H1 (cell line): ENCODE data around the gene TJP2. TPM values are rescaled to one million over a fixed set of nuclear protein-coding genes. Genes with fewer than 3 reads are reported as not detected.
A peak's percentile ranks its signal among the peaks of the same experiment; 100 is the strongest.

Source experiments
- CTCF ChIA-PET: fragments of 300-600 bp; sonication (Branson Sonifier 250); formaldehyde crosslinking; loops from one replicate; lab custom pipeline; 2021; ENCODE audit not compliant: partially characterized antibody; lab: Charles Lee
- POLR2A ChIA-PET: fragments of 300-600 bp; sonication (Branson Sonifier 250); formaldehyde crosslinking; loops from one replicate; lab custom pipeline; 2021; ENCODE audit warnings: inconsistent platforms; ENCODE audit not compliant: partially characterized antibody; lab: Charles Lee
- DNase-seq, 2 experiments: peaks; one replicate each; pipeline versions ENCODE4 v3.0.0 to v3.0.0-alpha.2; 2010 to 2022; ENCODE audit warnings: low spot score in 2 of 2, low read depth in 1 of 2, mixed read lengths in 1 of 2
- FAIRE-seq: peaks from 2 replicates; lab custom pipeline; 2011; peaks lifted over from hg19 to GRCh38; lab: Jason Lieb, UNC
- H2AFZ ChIP-seq: 2 replicates; pipeline ENCODE4 v1.8.1; 2012; ENCODE audit warnings: low read length, inconsistent platforms
- H2AK5ac ChIP-seq: 2 replicates; pipeline ENCODE4 v1.6.1; 2013; ENCODE audit warnings: low read depth, low read length
- H2BK120ac ChIP-seq: replicated peaks from 2 replicates; pipeline ENCODE3; 2013; ENCODE audit warnings: low read depth, low read length, inconsistent platforms
- H2BK12ac ChIP-seq: 2 replicates; pipeline ENCODE4 v1.6.1; 2013; ENCODE audit warnings: low read depth, low read length
- H2BK15ac ChIP-seq: 2 replicates; pipeline ENCODE4 v1.6.1; 2013; ENCODE audit warnings: low read length
- H2BK20ac ChIP-seq: 2 replicates; pipeline ENCODE4 v1.6.1; 2013; ENCODE audit warnings: low read length
- H2BK5ac ChIP-seq: 2 replicates; pipeline ENCODE4 v1.6.1; 2013; ENCODE audit warnings: low read depth, low read length
- H3K14ac ChIP-seq: 2 replicates; pipeline ENCODE4 v1.6.1; 2013; ENCODE audit warnings: inconsistent platforms; ENCODE audit not compliant: insufficient read length
- H3K18ac ChIP-seq: 2 replicates; pipeline ENCODE4 v1.6.1; 2013; ENCODE audit warnings: low read length; ENCODE audit errors: extremely low read depth
- H3K23ac ChIP-seq: 2 replicates; pipeline ENCODE4 v1.6.1; 2013; ENCODE audit warnings: inconsistent platforms; ENCODE audit not compliant: insufficient read length
- H3K23me2 ChIP-seq: 2 replicates; pipeline ENCODE4 v1.6.1; 2013; ENCODE audit warnings: low read depth, low read length
- H3K27ac ChIP-seq: 2 replicates; pipeline ENCODE4 v1.6.1; 2011; ENCODE audit warnings: low read depth, low read length, inconsistent platforms
- H3K27me3 ChIP-seq, 4 experiments: replicated peaks in 1 of 4; 1 replicate in 1 of 4; 2 replicates in 3 of 4; pipeline versions ENCODE4 v1.6.1 to v1.8.1; 2011 to 2013; ENCODE audit warnings: low read length in 3 of 4, mild to moderate bottlenecking in 3 of 4, inconsistent platforms in 2 of 4, mixed read lengths in 2 of 4, moderate library complexity in 1 of 4; ENCODE audit not compliant: control insufficient read depth in 3 of 4, insufficient read depth in 3 of 4; ENCODE audit errors: extremely low read depth in 1 of 4
- H3K36me3 ChIP-seq, 4 experiments: 2 replicates each; pipeline versions ENCODE4 v1.6.1 to v1.8.1; 2011 to 2013; ENCODE audit warnings: mild to moderate bottlenecking in 4 of 4, low read length in 3 of 4, moderate library complexity in 2 of 4, control low read depth in 1 of 4, inconsistent platforms in 1 of 4; ENCODE audit not compliant: insufficient read depth in 4 of 4, control insufficient read depth in 2 of 4
- H3K4ac ChIP-seq: replicated peaks from 2 replicates; pipeline ENCODE3; 2013; ENCODE audit warnings: low read length, low read depth, mixed read lengths, inconsistent platforms; ENCODE audit not compliant: insufficient read length
- H3K4me1 ChIP-seq, 4 experiments: replicated peaks in 1 of 4; 1 replicate in 1 of 4; 2 replicates in 3 of 4; pipeline versions ENCODE4 v1.6.1 to v1.8.1; 2011 to 2013; ENCODE audit warnings: low read length in 3 of 4, inconsistent platforms in 2 of 4, mixed read lengths in 1 of 4; ENCODE audit not compliant: insufficient read depth in 4 of 4, control insufficient read depth in 3 of 4
- H3K4me2 ChIP-seq, 2 experiments: 2 replicates each; pipeline versions ENCODE4 v1.6.1 to v1.8.1; 2011 to 2013; ENCODE audit warnings: low read depth in 2 of 2, low read length in 2 of 2, control low read depth in 1 of 2, inconsistent platforms in 1 of 2, mild to moderate bottlenecking in 1 of 2; ENCODE audit not compliant: insufficient read depth in 1 of 2
- H3K4me3 ChIP-seq, 4 experiments: fragments of 200-600, 300-600 bp in 1 of 4; sonication (generic), shearing (Covaris generic), sonication (Bioruptor Twin) in 1 of 4; 2 replicates each; pipeline versions ENCODE4 v1.5.1 to v1.8.1; 2011 to 2016; ENCODE audit warnings: low read length in 4 of 4, low read depth in 3 of 4, control low read depth in 2 of 4, inconsistent platforms in 2 of 4, mild to moderate bottlenecking in 2 of 4, mixed read lengths in 1 of 4, moderate library complexity in 1 of 4; ENCODE audit not compliant: insufficient read depth in 2 of 4; ENCODE audit errors: extremely low read depth in 1 of 4
- H3K56ac ChIP-seq: replicated peaks from 2 replicates; pipeline ENCODE3; 2013; ENCODE audit warnings: low read depth, mild to moderate bottlenecking, mixed read lengths, low read length, inconsistent platforms; ENCODE audit not compliant: insufficient read length
- H3K79me1 ChIP-seq: 2 replicates; pipeline ENCODE4 v1.6.1; 2013; ENCODE audit warnings: low read depth, low read length, control low read depth
- H3K79me2 ChIP-seq, 2 experiments: 2 replicates each; pipeline versions ENCODE4 v1.6.1 to v1.8.1; 2012 to 2013; ENCODE audit warnings: low read length in 2 of 2, mild to moderate bottlenecking in 2 of 2, inconsistent platforms in 1 of 2; ENCODE audit not compliant: insufficient read depth in 2 of 2, control insufficient read depth in 1 of 2
- H3K9ac ChIP-seq, 4 experiments: replicated peaks in 1 of 4; 1 replicate in 1 of 4; 2 replicates in 3 of 4; pipeline versions ENCODE4 v1.6.1 to v1.8.1; 2011 to 2013; ENCODE audit warnings: low read depth in 3 of 4, low read length in 3 of 4, control low read depth in 2 of 4, mild to moderate bottlenecking in 2 of 4, moderate library complexity in 2 of 4, inconsistent platforms in 1 of 4; ENCODE audit errors: extremely low read depth in 1 of 4
- H3K9me3 ChIP-seq, 2 experiments: 2 replicates each; pipeline versions ENCODE4 v1.6.1 to v1.8.1; 2012 to 2013; ENCODE audit warnings: mild to moderate bottlenecking in 2 of 2, moderate library complexity in 2 of 2, control low read depth in 1 of 2, inconsistent platforms in 1 of 2, low read depth in 1 of 2, low read length in 1 of 2, mixed read lengths in 1 of 2; ENCODE audit not compliant: insufficient read depth in 2 of 2
- H4K20me1 ChIP-seq, 2 experiments: replicated peaks in 1 of 2; 2 replicates each; pipeline versions ENCODE3 to v1.8.1; 2011 to 2013; ENCODE audit warnings: inconsistent platforms in 2 of 2, low read length in 2 of 2, mild to moderate bottlenecking in 1 of 2; ENCODE audit not compliant: insufficient read depth in 2 of 2, control insufficient read depth in 1 of 2
- H4K5ac ChIP-seq: 2 replicates; pipeline ENCODE4 v1.6.1; 2013; ENCODE audit warnings: low read length, low read depth, mixed read lengths, inconsistent platforms; ENCODE audit not compliant: insufficient read length
- H4K8ac ChIP-seq: 2 replicates; pipeline ENCODE4 v1.8.0; 2013; ENCODE audit warnings: mild to moderate bottlenecking, moderate library complexity, low read length, inconsistent platforms; ENCODE audit not compliant: insufficient read depth; ENCODE audit errors: extremely low read depth
- H4K91ac ChIP-seq: replicated peaks from 2 replicates; pipeline ENCODE3; 2013; ENCODE audit warnings: low read length, mixed read lengths, inconsistent platforms; ENCODE audit not compliant: insufficient read length
- ASH2L ChIP-seq: fragments of 200-600, 300-600 bp; sonication (generic); IDR thresholded peaks from one replicate; pipeline ENCODE4 v1.7.1; 2017; ENCODE audit warnings: low read length
- EGR1 ChIP-seq: IDR thresholded peaks from 2 replicates; pipeline ENCODE4 v1.6.1; 2011; ENCODE audit warnings: low read depth, low read length, borderline replicate concordance
- NANOG ChIP-seq: IDR thresholded peaks from 2 replicates; pipeline ENCODE4 v1.6.1; 2011; ENCODE audit warnings: low read length, low read depth, mild to moderate bottlenecking, inconsistent platforms; ENCODE audit not compliant: insufficient read depth, poor library complexity, severe bottlenecking
- POU5F1 ChIP-seq: IDR thresholded peaks from 2 replicates; pipeline ENCODE4 v1.6.1; 2011; ENCODE audit warnings: low read depth, mild to moderate bottlenecking, low read length, moderate library complexity
- RXRA ChIP-seq: IDR thresholded peaks from 2 replicates; pipeline ENCODE4 v1.6.1; 2011; ENCODE audit warnings: low read depth, mild to moderate bottlenecking, low read length, moderate library complexity; ENCODE audit not compliant: insufficient read depth
- WGBS, 2 experiments: shearing (Covaris generic) in 1 of 2; methylation state at CpG; one replicate each; pipeline versions ENCODE4 v1.1.6 to v1.1.7; 2013 to 2015; ENCODE audit warnings: low lambda C conversion rate in 2 of 2, mixed read lengths in 2 of 2, inconsistent platforms in 1 of 2, low coverage in 1 of 2, missing lambda C conversion rate in 1 of 2; ENCODE audit not compliant: insufficient replicate concordance in 2 of 2, insufficient coverage in 1 of 2, insufficient read length in 1 of 2; ENCODE audit errors: extremely low coverage in 1 of 2, missing lambda C conversion rate in 1 of 2; 5-methylcytosine and 5-hydroxymethylcytosine counted together
- polyA plus RNA-seq, 7 experiments: library from polyadenylated mRNA; depleted of rRNA in 3 of 7; stranded (reverse) in 5 of 7; unstranded in 2 of 7; fragments of >200 nt in 5 of 7; fragments of 200-250 nt in 2 of 7; gene quantifications; 1 replicate in 5 of 7; 2 replicates in 1 of 7; 4 replicates in 1 of 7; pipeline versions ENCODE4 v1.2.1 to v1.2.3, GENCODE V29; 2011 to 2013; ENCODE audit warnings: missing spikeins in 2 of 7, mixed read lengths in 2 of 7
- total RNA-seq: library from RNA; stranded (reverse); fragmentation: NEBNext Ultra II Directional; extraction: Animal tissue kit (Norgen Biotek cat#: 25700); gene quantifications from 2 replicates; pipeline ENCODE4 v1.2.1, GENCODE V29; 2021

TJP2 gene
- total and polyA plus RNA-seq, 2 of the 8 experiments (the other 6 are each of a cell fraction or from before 2014, with no cell fraction given) = 54.9 to 137 TPM

GRCh38 chr9:69134412-69134811 is 39.7 kb upstream of the TJP2 start:
- no peak overlapping the region for H4K8ac ChIP-seq
- no peak overlapping the region for H2AFZ ChIP-seq
- H3K23ac ChIP-seq = no peak overlapping the region
- 93% methylated on average over 6 of the region's 6 CpGs; no CpG with 5 or more reads in 1 of the 2 experiments for WGBS, 2 experiments
- no peak overlapping the region for H3K14ac ChIP-seq
- no peak overlapping the region for H3K4me3 ChIP-seq
- no peak overlapping the region for H2BK12ac ChIP-seq
- H4K20me1 ChIP-seq = peaks cover 0 to 7% of the 10 kb centered on the region in 2 experiments
- H3K79me1 ChIP-seq = peaks cover 21% of the 10 kb centered on the region
- 0 out of 2 replicates have a peak, but pooled peaks cover 2% of the 10 kb centered on the region for H3K23me2 ChIP-seq
- no peak overlapping the region for H3K4me2 ChIP-seq
- TF ChIP-seq POU5F1 = no peak
- no peak for TF ChIP-seq EGR1
- no peak for TF ChIP-seq NANOG
- TF ChIP-seq RXRA = no peak
- no peak for TF ChIP-seq ASH2L
- ChIA-PET CTCF (interaction anchor here (0.5 to 1.2 kb wide), 10 partner anchors 9 to 399 kb away, joined by 3 to 4 read pairs (median 3); no protein-coding TSS in a partner anchor), POLR2A (interaction anchor here (0.6 to 9.4 kb wide), 2 partner anchors 14 to 22 kb away, joined by 3 to 93 read pairs; no protein-coding TSS in a partner anchor)
- H3K9ac ChIP-seq = no peak overlapping the region
- H2BK15ac ChIP-seq = peak overlapping the region; percentile 36; the same call in 1 of the 2 replicates
- FAIRE-seq (no peak), DNase-seq (no peak)
- no peak overlapping the region for H2BK20ac ChIP-seq
- H3K4me1 ChIP-seq = peaks cover 0 to 10% (median 5%) of the 10 kb centered on the region in 4 experiments; a peak in 5 of 7 replicates
- H3K27ac ChIP-seq = no peak overlapping the region
- H4K91ac ChIP-seq = no peak overlapping the region
- H3K27me3 ChIP-seq = no peaks in the 10 kb centered on the region
- H3K18ac ChIP-seq = no peak overlapping the region
- peaks cover 15 to 95% of the 10 kb centered on the region in 2 experiments for H3K79me2 ChIP-seq
- no peaks in the 10 kb centered on the region for H3K9me3 ChIP-seq
- H2AK5ac ChIP-seq = no peak overlapping the region
- no peak overlapping the region for H3K4ac ChIP-seq
- no peak overlapping the region for H3K56ac ChIP-seq
- H3K36me3 ChIP-seq = peaks cover 0 to 13% (median 5%) of the 10 kb centered on the region in 4 experiments; a peak in 5 of 8 replicates
- H2BK5ac ChIP-seq = peak overlapping the region; percentile 20; the same call in 1 of the 2 replicates
- H4K5ac ChIP-seq = no peak overlapping the region
- H2BK120ac ChIP-seq = no peak overlapping the region
